Thymus (tissue), 11 donors: ENCODE results near the gene AIF1. TPM values are rescaled to one million over a fixed set of nuclear protein-coding genes. Genes with fewer than 3 reads are reported as not detected.

ENCODE experiments used
- DNase-seq, 9 donors: peaks; one replicate each; pipeline ENCODE4 v3.0.0-alpha.2; 2013; ENCODE audit warnings: low spot score in 9 of 9, low read depth in 6 of 9, missing footprints in 1 of 9
- H3K27ac ChIP-seq, 2 donors: one replicate each; pipeline ENCODE4 v1.5.1; 2013; ENCODE audit warnings: control low read depth in 1 of 2, low read depth in 1 of 2, low read length in 1 of 2, mild to moderate bottlenecking in 1 of 2, moderate library complexity in 1 of 2
- H3K27me3 ChIP-seq, 2 donors: one replicate each; pipeline ENCODE4 v1.5.1; 2013; ENCODE audit warnings: low read length in 1 of 2; ENCODE audit not compliant: control insufficient read depth in 2 of 2, insufficient read depth in 1 of 2
- H3K36me3 ChIP-seq, 2 donors: one replicate each; pipeline ENCODE4 v1.5.1; 2013; ENCODE audit warnings: low read length in 1 of 2, mild to moderate bottlenecking in 1 of 2, moderate library complexity in 1 of 2; ENCODE audit not compliant: control insufficient read depth in 2 of 2, insufficient read depth in 2 of 2
- H3K4me1 ChIP-seq, 2 donors: one replicate each; pipeline ENCODE4 v1.5.1; 2013; ENCODE audit warnings: low read length in 2 of 2; ENCODE audit not compliant: control insufficient read depth in 2 of 2, insufficient read depth in 2 of 2
- H3K4me3 ChIP-seq, 2 donors: one replicate each; pipeline ENCODE4 v1.5.1; 2013; ENCODE audit warnings: low read length in 2 of 2, control low read depth in 1 of 2, mild to moderate bottlenecking in 1 of 2
- H3K9me3 ChIP-seq, 2 donors: one replicate each; pipeline ENCODE4 v1.5.1; 2013; ENCODE audit warnings: low read length in 1 of 2, mild to moderate bottlenecking in 1 of 2; ENCODE audit not compliant: control insufficient read depth in 2 of 2, insufficient read depth in 1 of 2
- WGBS: extraction: QIAGEN DNeasy Blood & Tissue Kit; methylation state at CpG from one replicate; pipeline ENCODE4 v1.1.7; 2013; 5-methylcytosine and 5-hydroxymethylcytosine counted together
- polyA plus RNA-seq: library from polyadenylated mRNA; stranded (reverse); fragments of 200-250 nt; gene quantifications from one replicate; pipeline ENCODE4 v1.2.3, GENCODE V29; 2013
- total RNA-seq: library from RNA; stranded (reverse); fragments of 120-200 nt; gene quantifications from one replicate; pipeline ENCODE4 v1.2.4, GENCODE V29; 2013
- donor health status: healthy.

AIF1 gene
- total and polyA plus RNA-seq, 2 donors, result 198 to 558 TPM

DNA sequence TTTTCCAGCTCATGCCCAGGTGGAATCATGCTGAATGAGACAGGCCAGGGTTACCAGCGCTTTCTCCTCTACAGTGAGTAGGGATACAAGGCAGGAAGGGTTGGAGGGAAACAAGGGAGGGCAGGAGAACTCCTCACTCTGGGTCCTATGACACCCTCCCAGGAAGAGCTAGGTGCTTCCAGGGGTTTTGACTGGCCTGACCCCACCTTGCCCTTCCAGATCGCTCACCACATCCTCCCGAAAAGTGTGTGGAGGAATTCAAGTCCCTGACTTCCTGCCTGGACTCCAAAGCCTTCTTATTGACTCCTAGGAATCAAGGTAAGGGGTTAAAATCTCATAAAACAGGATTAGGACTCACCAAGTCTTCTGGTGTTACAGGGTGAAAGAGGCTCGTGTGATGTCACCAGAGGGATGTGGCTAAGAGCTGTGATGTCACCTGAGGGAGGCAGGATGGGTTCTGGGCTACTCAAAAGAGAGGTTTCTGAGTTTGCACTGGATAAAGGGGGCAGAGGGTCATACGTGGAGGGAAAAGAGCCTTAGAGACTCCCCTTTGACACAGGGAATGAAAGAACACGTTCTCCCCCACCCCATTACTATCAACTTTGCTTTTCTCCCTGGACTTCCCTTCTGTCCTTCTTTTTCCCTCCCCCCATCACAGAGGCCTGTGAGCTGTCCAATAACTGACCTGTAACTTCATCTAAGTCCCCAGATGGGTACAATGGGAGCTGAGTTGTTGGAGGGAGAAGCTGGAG, 42.5 kb downstream of the AIF1 start:
- no peak overlapping the region for H3K4me3 ChIP-seq
- no peak for DNase-seq
- H3K4me1 ChIP-seq, result peaks cover 29 to 54% of the 10 kb centered on the region in 2 donors
- peaks cover 18 to 42% of the 10 kb centered on the region in 2 donors for H3K36me3 ChIP-seq
- 96% methylated on average over 6 of the region's 6 CpGs for WGBS
- H3K9me3 ChIP-seq, result no peaks in the 10 kb centered on the region
- no peaks in the 10 kb centered on the region for H3K27me3 ChIP-seq
- no peak overlapping the region for H3K27ac ChIP-seq

GRCh38 chr6:31658158-31658688, 43.2 kb downstream of the AIF1 start:
- WGBS, result 97% methylated on average over 4 of the region's 4 CpGs
- Histone ChIP-seq H3K4me1 (peaks cover 35 to 59% of the 10 kb centered on the region in 2 donors), H3K27me3 (no peaks in the 10 kb centered on the region), H3K9me3 (no peaks in the 10 kb centered on the region), H3K27ac (no peak overlapping the region), H3K36me3 (peaks cover 18 to 46% of the 10 kb centered on the region in 2 donors), H3K4me3 (no peak overlapping the region)
- DNase-seq, result no peak

DNA sequence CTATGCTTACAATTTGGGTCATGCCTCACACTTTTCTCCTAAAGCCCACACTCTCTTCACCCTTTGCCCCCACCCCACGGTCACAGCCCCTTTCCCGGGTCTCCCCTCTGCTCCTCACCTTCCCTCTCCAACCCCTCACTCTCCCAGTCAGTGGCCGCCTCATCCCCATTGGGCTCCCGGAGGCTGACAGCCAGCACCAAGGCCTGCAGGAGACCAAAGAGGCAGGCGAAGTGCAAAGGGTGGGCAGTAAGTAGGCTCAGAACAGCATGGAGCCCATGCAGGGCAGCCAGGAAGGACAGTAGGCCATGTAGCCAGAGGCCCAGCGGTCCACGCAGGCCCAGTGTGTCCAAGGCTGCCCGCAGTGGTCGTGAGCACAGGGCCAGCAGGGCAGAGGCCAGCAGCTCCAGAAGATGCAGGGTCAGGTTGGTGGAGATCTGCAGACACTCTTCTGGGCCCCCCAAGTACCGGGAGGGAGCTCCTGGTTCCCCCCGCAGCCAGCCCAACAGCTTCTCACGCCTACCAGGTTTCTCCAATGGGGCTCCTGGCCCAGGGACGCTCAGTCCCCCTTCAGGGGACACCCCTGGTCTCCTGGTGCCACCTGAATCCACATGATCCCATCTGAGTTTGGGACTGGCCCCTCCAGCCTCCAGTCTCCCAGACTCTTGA, 44.1 kb downstream of the AIF1 start:
- WGBS, result 97% methylated on average over 13 of the region's 13 CpGs
- H3K4me1 ChIP-seq, result peaks cover 38 to 62% of the 10 kb centered on the region in 2 donors
- DNase-seq, result no peak
- H3K36me3 ChIP-seq, result peaks cover 18 to 54% of the 10 kb centered on the region in 2 donors
- no peaks in the 10 kb centered on the region for H3K9me3 ChIP-seq
- H3K27ac ChIP-seq, result no peak overlapping the region
- peak overlapping the region; percentile 84 to 90 for H3K4me3 ChIP-seq
- H3K27me3 ChIP-seq, result no peaks in the 10 kb centered on the region

DNA sequence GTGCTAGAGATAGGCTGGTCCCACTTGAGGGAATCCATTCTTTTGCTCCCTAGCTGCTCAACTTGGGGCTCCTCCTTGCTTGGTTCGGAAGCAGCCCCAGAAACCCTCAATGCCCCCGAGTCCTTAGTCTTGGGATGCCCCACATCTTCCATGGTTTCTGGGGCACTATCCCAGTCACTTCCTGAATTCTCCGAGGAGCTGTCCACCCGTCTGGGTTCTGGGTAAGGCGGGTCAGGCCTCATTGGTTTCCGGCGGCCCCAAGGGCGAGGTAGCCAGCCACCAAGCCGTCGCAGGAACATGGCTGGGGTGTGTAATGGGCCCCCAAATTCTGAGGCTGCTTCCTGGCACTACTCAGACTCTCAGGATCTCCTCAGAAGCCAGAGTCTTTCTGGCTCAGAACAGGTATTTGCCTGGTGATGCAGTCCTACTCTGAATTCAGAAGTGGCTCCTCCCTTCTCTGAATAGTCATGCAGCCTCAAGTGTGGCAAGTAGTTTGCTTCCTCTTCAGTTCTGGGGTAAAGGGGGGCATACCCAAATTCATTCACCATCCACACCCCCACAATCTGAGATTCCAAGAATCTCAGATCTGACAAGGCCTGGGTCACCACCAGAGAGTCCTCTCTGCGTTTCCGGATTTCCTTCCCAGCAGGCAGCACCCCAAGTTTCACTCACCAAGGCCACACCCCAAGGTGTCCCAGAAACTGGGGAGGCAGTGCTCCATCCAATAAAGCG, 44.8 kb downstream of the AIF1 start:
- H3K27me3 ChIP-seq, result no peaks in the 10 kb centered on the region
- 50% methylated on average over 13 of the region's 13 CpGs for WGBS
- H3K4me1 ChIP-seq, result peaks cover 41 to 65% of the 10 kb centered on the region in 2 donors
- H3K36me3 ChIP-seq, result peaks cover 18 to 54% of the 10 kb centered on the region in 2 donors
- DNase-seq, result peak in 1 of 9 donors; percentile 60
- peak overlapping the region; percentile 84 to 90 for H3K4me3 ChIP-seq
- H3K9me3 ChIP-seq, result no peaks in the 10 kb centered on the region
- H3K27ac ChIP-seq, result peak overlapping the region; percentile 79 to 88

DNA sequence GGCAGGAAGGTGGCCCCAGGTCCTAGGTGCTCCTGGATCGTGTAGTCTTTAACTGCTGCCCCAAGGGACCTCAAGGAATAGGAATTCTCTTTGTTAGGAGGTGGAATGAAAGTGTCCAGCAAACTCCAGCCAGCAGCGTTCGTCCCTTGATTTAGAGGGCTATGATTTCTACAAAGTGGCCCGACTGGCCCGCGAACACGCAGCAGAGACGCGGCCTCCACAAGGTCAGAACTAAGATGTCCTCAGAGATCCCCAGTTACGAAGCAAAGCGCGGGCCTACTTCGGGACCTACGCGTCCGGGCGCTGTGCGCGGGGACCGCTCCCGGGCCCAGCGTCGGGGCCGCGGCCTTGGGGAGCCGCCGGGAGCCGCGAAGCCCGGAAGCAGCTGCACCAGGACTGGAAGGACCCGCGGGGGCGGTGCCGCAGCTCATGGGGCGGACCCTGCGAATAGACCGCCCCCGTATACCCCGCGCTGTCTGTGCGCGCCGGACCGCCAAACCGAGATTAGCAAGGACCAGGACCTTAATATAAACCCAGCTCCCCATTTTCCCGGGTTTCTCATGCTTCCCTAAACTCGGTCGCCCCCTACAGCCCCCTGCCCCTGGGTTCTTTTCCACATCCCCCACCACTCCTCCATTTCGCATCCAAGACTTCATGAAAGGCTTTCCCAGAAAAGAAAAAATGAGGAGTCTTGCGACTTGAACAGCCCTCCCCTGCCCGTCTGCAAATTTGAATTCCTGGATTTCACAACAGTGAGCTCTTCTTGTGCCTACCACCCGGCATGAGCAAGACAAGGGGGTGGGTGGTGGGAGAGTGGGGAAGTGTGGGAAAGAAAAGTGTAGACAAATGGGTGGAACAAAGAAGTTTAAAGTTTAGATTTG, 45.6 kb downstream of the AIF1 start, which contains the start of gene C6orf47:
Gene C6orf47 (minus strand): TSS at position 398 of the 881 bp plus-strand sequence. CDS start 831 bp downstream, outside the sequence.
- peaks cover 18 to 48% of the 10 kb centered on the region in 2 donors for H3K36me3 ChIP-seq
- peak in 6 of 9 donors; percentile 58 to 88 (median 74) for DNase-seq

GRCh38 chr6:31661262-31662123, 46.5 kb downstream of the AIF1 start:
- H3K36me3 ChIP-seq, result peaks cover 18 to 44% of the 10 kb centered on the region in 2 donors
- H3K4me3 ChIP-seq, result peak overlapping the region; percentile 84 to 90
- peaks cover 41 to 68% of the 10 kb centered on the region in 2 donors for H3K4me1 ChIP-seq
- WGBS, result 95% methylated on average over 12 of the region's 12 CpGs
- peak overlapping the region in 1 of 2 donors; percentile 73 for H3K27ac ChIP-seq
- DNase-seq, result no peak
- no peaks in the 10 kb centered on the region for H3K9me3 ChIP-seq
- H3K27me3 ChIP-seq, result no peaks in the 10 kb centered on the region

More for the DNA sequence above, 45.6 kb downstream of the AIF1 start, which contains the start of gene C6orf47:
- Histone ChIP-seq H3K27ac (peak within 1 kb of the TSS; percentile 79 to 88), H3K27me3 (no peaks in the 10 kb centered on the region), H3K4me3 (peak within 1 kb of the TSS; percentile 84 to 90), H3K9me3 (no peaks in the 10 kb centered on the region), H3K4me1 (peaks cover 41 to 65% of the 10 kb centered on the region in 2 donors)
- 1% methylated on average over 52 of the region's 52 CpGs for WGBS

DNA sequence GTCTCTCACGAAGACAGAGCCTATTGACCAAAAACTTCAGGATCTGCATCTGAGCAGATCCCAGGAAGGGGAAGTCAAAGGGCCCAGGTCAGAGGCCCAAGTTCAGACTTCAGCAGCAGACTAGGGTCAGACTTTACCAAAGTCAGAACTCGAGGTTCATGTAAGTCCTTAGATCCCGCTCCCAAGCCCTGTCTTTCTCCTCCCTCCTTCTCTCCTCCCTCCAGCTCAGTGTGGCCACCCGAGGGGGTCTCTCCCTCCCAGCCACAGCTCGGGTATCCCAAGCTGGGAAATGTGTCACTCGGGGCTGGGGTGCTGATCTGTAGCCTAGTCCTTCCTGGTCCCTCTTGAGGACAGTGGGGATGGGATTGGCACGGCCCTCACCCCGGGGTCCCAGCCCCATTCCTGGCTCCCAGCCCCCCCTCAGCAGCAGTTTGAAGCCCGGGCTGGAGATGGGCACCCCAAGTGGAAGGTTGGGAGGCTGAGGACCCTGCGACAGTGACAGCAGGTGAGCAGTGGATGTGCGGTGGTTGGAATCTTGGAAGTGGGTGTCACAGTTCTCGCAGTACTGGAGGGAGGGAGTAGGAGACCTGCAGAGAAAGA, 47.2 kb downstream of the AIF1 start:
- DNase-seq, result no peak
- Histone ChIP-seq H3K4me1 (peaks cover 45 to 75% of the 10 kb centered on the region in 2 donors), H3K27me3 (no peaks in the 10 kb centered on the region), H3K27ac (no peak overlapping the region), H3K4me3 (peak overlapping the region in 1 of 2 donors; percentile 97), H3K9me3 (no peaks in the 10 kb centered on the region), H3K36me3 (peaks cover 18 to 49% of the 10 kb centered on the region in 2 donors)
- 96% methylated on average over 12 of the region's 12 CpGs for WGBS
